ENCODE data around the gene FARS2.
"Not testable (repeated sequence)": the region's sequence is repeated elsewhere in the genome, so short reads cannot be mapped to it uniquely, and the experiment has no call there.

DNA sequence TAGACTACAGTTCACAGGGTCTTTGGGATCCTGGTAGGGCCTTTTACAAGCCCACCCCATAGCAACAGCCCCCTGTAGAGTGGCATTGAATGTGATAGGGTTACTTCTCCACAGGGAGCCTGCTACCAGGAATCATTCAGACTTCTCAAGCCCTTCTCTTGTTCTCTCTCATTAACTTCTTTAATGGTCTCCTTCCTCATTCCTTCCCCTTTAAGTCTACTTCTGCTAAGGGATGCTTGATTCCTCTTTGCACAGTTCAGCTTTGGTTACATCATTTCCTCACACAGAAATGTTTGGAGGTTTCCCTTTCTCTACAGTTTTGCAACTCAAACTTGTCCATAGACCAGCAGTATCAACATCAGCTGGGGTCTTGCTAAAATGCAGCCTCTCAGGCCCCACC is 437.8 kb downstream of the FARS2 start:
- TF ChIP-seq, protein P1, sequence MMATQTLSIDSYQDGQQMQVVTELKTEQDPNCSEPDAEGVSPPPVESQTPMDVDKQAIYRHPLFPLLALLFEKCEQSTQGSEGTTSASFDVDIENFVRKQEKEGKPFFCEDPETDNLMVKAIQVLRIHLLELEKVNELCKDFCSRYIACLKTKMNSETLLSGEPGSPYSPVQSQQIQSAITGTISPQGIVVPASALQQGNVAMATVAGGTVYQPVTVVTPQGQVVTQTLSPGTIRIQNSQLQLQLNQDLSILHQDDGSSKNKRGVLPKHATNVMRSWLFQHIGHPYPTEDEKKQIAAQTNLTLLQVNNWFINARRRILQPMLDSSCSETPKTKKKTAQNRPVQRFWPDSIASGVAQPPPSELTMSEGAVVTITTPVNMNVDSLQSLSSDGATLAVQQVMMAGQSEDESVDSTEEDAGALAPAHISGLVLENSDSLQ (IDR thresholded peaks at IDR 0.05): not testable (repeated sequence)
- TF ChIP-seq HDGF (IDR thresholded peaks at IDR 0.05; ENCODE audit: borderline replicate concordance); SP1 (IDR thresholded peaks at IDR 0.05); FOXK2 (IDR thresholded peaks at IDR 0.05); ELF4 (IDR thresholded peaks at IDR 0.05); CTBP1 (IDR thresholded peaks at IDR 0.05; ENCODE audit: borderline replicate concordance); ARNT (IDR thresholded peaks at IDR 0.05); L3MBTL2 (conservative IDR thresholded peaks at IDR 0.05); FOXA1 (IDR thresholded peaks at IDR 0.05); LEF1 (IDR thresholded peaks at IDR 0.05; ENCODE audit: borderline replicate concordance): not testable (repeated sequence)
